K562 (cell line): ENCODE data around the gene ERAS. TPM values are rescaled to one million over a fixed set of nuclear protein-coding genes. Genes with fewer than 3 reads are reported as not detected.

ENCODE experiments used
- ARID1B ChIP-seq: fragments of 450-650 bp; IDR thresholded peaks from 2 replicates; pipeline ENCODE4 v1.6.1; 2016; ENCODE audit warnings: antibody characterized with exemption, mild to moderate bottlenecking, inconsistent platforms
- ARID3B ChIP-seq: fragments of 250-450 bp; sonication (Bioruptor Pico); IDR thresholded peaks from 2 replicates; pipeline ENCODE4 v1.4.0; 2020; ENCODE audit warnings: borderline replicate concordance
- ASH1L ChIP-seq: fragments of 450-650 bp; IDR thresholded peaks from 2 replicates; pipeline ENCODE4 v1.6.1; 2018; ENCODE audit warnings: borderline replicate concordance, mild to moderate bottlenecking, low read depth; ENCODE audit not compliant: partially characterized antibody
- FOXA1 ChIP-seq: fragments of 450-650 bp; IDR thresholded peaks from 2 replicates; pipeline ENCODE4 v1.6.1; 2016; ENCODE audit warnings: mild to moderate bottlenecking, borderline replicate concordance
- GABPB1 ChIP-seq: sonication (generic); formaldehyde crosslinking; IDR thresholded peaks from 2 replicates; pipeline ENCODE4 v1.8.0; 2022; ENCODE audit warnings: mild to moderate bottlenecking, missing genetic modification reagents
- GTF2E2 ChIP-seq: fragments of 200-800 bp; sonication (Bioruptor generic); IDR thresholded peaks from 2 replicates; pipeline ENCODE4 v1.6.1; 2016; ENCODE audit warnings: missing genetic modification characterization, missing compliant biosample characterization
- MAZ ChIP-seq, 2 experiments: fragments of 450-650 bp in 1 of 2; sonication (generic) in 1 of 2; formaldehyde crosslinking; IDR thresholded peaks in 1 of 2; conservative IDR thresholded peaks in 1 of 2; 2 replicates each; pipeline versions ENCODE4 v1.4.0 to v1.5.0; 2020; ENCODE audit warnings: mild to moderate bottlenecking in 1 of 2, missing genetic modification reagents in 1 of 2
- NUFIP1 ChIP-seq: fragments of 450-650 bp; IDR thresholded peaks from 2 replicates; pipeline ENCODE4 v1.6.1; 2018; ENCODE audit not compliant: partially characterized antibody
- RBM22 ChIP-seq: fragments of 200-400 bp; formaldehyde crosslinking; IDR thresholded peaks from 2 replicates; pipeline ENCODE4 v1.6.1; 2018; ENCODE audit warnings: low read length, low read depth; ENCODE audit not compliant: poor library complexity, severe bottlenecking
- SIN3B ChIP-seq: fragments of 450-650 bp; IDR thresholded peaks from 2 replicates; pipeline ENCODE4 v1.6.1; 2017; ENCODE audit warnings: low read depth, mild to moderate bottlenecking, moderate library complexity
- STAT6 ChIP-seq: sonication (generic); formaldehyde crosslinking; IDR thresholded peaks from 2 replicates; pipeline ENCODE4 v1.8.1; 2023; ENCODE audit warnings: mild to moderate bottlenecking, missing genetic modification reagents
- THRAP3 ChIP-seq: fragments of 450-650 bp; IDR thresholded peaks from 2 replicates; pipeline ENCODE4 v1.6.1; 2016; ENCODE audit warnings: mild to moderate bottlenecking, inconsistent platforms, borderline replicate concordance
- UBTF ChIP-seq, 2 experiments: IDR thresholded peaks; 2 replicates each; pipeline ENCODE4 v1.6.1; 2012; ENCODE audit warnings: improper control_type of control experiment in 2 of 2, low read depth in 2 of 2, low read length in 2 of 2, borderline replicate concordance in 1 of 2
- VEZF1 ChIP-seq: fragments of 200-800 bp; sonication (Bioruptor generic); IDR thresholded peaks from 2 replicates; pipeline ENCODE4 v1.6.1; 2017; ENCODE audit warnings: missing genetic modification characterization, missing compliant biosample characterization
- XRCC3 ChIP-seq: fragments of 450-650 bp; IDR thresholded peaks from 2 replicates; pipeline ENCODE4 v1.6.1; 2017; ENCODE audit warnings: mild to moderate bottlenecking, moderate library complexity
- ZBTB5 ChIP-seq: fragments of 450-650 bp; IDR thresholded peaks from 2 replicates; pipeline ENCODE4 v1.6.1; 2017; ENCODE audit warnings: antibody characterized with exemption
- ZC3H11A ChIP-seq: IDR thresholded peaks from 2 replicates; pipeline ENCODE4 v1.6.1; 2012; ENCODE audit warnings: low read depth, low read length, improper control_type of control experiment
- ZNF143 ChIP-seq: sonication (generic); formaldehyde crosslinking; IDR thresholded peaks from 2 replicates; pipeline ENCODE4 v1.9.0; 2022; ENCODE audit warnings: mild to moderate bottlenecking, missing genetic modification reagents
- polyA plus RNA-seq, 8 experiments: library from polyadenylated mRNA; depleted of rRNA in 4 of 8; stranded (reverse) in 5 of 8; unstranded in 3 of 8; fragments of >200 nt; fragmentation: Nextera tagmentation in 2 of 8; fragmentation: Illumina TruSeq in 1 of 8; extraction: Ambion mirVana in 2 of 8; extraction: Trizol in 1 of 8; gene quantifications; 2 replicates each; pipeline versions ENCODE4 v1.2.1 to v1.2.3, GENCODE V29; 2011 to 2014; ENCODE audit warnings: inconsistent platforms in 1 of 8, missing spikeins in 1 of 8
- total RNA-seq, 7 experiments: library from RNA; depleted of rRNA in 6 of 7; stranded (reverse); fragments of >200 nt in 6 of 7; fragmentation: Illumina TruSeq in 2 of 7; extraction: Trizol in 2 of 7; gene quantifications; 2 replicates each; pipeline versions ENCODE4 v1.2.1 to v1.2.3, GENCODE V29; 2011 to 2021; ENCODE audit warnings: low replicate concordance in 1 of 7

Gene ERAS
- total and polyA plus RNA-seq, 9 of the 15 experiments (the other 6 are each of a cell fraction or from before 2014, with no cell fraction given) = 0.07 to 0.12 TPM; not detected in 7

- no peak for TF ChIP-seq NUFIP1
- TF ChIP-seq FOXA1 = no peak
- TF ChIP-seq ZC3H11A = no peak
- no peak for TF ChIP-seq GTF2E2 (tag)
- TF ChIP-seq ASH1L = no peak
- TF ChIP-seq RBM22 = no peak
- TF ChIP-seq UBTF (IDR thresholded peaks at IDR 0.05; ENCODE audit: borderline replicate concordance in 1 of 2, low read depth in 2 of 2, low read length in 2 of 2) = no peak
- no peak for TF ChIP-seq STAT6
- no peak for TF ChIP-seq MAZ (CRISPR knock-in tag; conservative IDR thresholded peaks at IDR 0.05 in 1 of 2, IDR thresholded peaks at IDR 0.05 in 1 of 2)
- TF ChIP-seq ARID1B = peak; percentile 53
- no peak for TF ChIP-seq GABPB1 (CRISPR knock-in tag)
- no peak for TF ChIP-seq SIN3B
- TF ChIP-seq ZNF143 (CRISPR knock-in tag) = no peak
- no peak for TF ChIP-seq XRCC3
- no peak for TF ChIP-seq THRAP3
- no peak for TF ChIP-seq ZBTB5
- no peak for TF ChIP-seq ARID3B (CRISPR knock-in tag)
- 0 out of 2 replicates have a peak, but pooled peaks have one; percentile 16 for TF ChIP-seq VEZF1 (CRISPR knock-in tag)
Measured at GRCh38 chrX:48794911-48795515, 31.3 kb upstream of the ERAS start (continued).
